Activated CD4-positive, alpha-beta T cell treated with anti-CD3 and anti-CD28 coated beads, Interleukin-2, amount 50 U/mL, for 24 hours (primary cell): Measurements from ENCODE around the gene CPNE1.
"Not testable (repeated sequence)": the region's sequence is repeated elsewhere in the genome, so short reads cannot be mapped to it uniquely, and the experiment has no call there.

Experiments used
- DNase-seq, 2 donors: peaks; one replicate each; pipeline ENCODE4 v3.0.0-alpha.2; 2020; ENCODE audit warnings: low read depth in 1 of 2, low spot score in 1 of 2

Gene CPNE1

DNA sequence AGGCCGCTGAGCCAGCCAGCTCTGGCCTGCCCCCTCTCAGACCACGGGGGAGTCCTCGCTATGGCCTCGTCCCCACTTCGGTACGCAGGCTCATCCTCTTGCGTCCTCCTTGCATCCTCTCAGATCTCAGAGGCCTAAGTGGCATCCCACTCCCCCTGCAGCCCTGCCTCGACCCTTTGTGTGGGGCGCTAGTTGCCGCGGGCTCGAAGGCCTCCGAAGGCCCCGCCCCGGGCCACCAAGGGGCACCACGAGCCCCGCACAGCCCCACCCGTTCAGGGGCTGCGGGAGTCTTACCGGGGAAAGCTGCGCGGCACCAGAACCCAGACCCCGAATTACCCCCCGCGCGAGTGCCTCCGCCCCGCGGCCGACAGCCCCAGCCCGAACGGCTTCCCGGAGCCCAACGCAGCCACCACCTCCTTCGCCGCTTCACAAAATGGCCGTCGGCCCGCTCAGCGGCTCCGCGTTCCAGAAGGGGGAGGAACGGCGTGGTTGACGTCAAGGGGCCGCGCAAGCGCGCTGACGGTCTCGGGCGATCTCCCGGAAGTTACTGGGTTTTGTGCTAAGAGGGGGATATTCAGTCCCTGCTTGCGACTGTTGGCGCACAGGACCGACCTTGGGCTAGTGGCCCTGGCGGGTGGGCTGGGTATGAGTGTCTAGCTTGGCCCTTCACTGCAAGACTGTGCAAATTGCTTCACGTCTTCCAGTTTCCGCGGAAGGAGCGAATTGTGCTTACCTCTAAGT lies at the start of gene CPNE1, which contains the start of gene RBM12:
CPNE1 (minus strand) TSS at position 435 of the 741 bp plus-strand sequence. CDS start 31,977 bp downstream, outside the sequence.
RBM12 (minus strand) TSS at position 435 of the 741 bp plus-strand sequence. CDS start 9,578 bp downstream, outside the sequence.
- peak; percentile 88 to 89 for DNase-seq

DNA sequence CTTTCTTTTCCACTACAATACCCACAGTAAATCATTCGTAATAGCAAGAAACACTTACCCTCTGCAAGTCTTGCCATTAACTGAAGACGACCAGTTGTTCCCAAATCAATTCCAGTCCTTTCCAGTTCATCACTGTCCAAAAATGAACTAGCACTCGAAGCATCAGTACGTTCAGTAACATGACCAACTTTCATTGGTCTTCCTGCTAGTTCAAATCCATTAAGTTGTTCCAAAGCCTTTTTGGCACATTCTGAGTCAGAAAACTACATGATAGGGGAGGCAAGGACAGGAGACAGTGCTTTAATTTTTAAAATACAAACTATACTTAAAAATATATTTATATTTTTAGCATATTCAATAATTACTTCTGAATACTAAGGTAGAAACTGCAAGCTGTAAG lies 49.4 kb upstream of the CPNE1 start:
- DNase-seq: no peak

DNA sequence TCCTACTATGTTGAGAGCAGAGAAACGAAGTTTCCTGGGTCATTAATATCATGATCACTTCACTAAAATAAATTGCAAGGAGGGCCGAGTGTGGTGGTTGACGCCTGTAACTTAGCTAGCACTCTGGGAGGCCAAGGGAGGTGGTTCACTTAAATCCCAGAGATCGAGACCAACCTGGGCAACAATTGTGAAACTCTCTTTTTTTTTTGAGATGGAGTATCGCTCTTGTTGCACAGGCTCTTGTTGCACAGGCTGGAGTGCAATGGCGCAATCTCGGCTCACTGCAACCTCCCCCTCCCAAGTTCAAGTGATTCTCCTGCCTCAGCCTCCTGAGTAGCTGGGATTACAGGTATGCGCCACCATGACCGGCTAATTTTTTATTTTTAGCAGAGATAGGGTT lies 48.4 kb upstream of the CPNE1 start:
- DNase-seq: not testable (repeated sequence)

DNA sequence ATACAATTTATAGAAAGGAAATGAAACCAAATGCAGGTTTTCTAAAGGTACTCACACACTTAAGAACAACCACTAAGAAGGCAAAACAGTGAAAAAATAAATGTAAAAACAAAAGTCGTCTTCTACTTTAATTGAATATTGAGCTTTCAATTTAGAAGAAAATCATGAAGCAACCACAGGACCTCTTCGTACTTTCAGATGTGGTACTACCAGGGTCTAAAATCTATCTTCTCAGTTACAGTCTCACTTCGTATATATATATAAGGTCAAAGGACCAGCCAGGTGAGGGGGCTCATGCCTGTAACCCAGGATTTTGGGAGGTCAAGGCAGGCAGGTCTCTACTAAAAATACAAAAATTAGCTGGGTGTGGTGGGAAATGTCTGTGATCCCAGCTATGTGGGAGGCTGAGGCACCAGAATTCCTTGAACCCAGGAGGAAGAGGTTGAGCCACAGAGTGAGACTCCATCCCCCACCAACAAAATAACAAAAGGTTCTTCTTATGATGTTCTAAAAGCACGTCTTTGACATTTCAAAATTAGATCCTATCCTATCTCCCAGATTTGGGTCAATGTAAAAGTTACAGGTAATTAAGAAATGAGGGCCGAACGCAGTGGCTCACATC lies 47.0 kb upstream of the CPNE1 start:
- DNase-seq: no peak

DNA sequence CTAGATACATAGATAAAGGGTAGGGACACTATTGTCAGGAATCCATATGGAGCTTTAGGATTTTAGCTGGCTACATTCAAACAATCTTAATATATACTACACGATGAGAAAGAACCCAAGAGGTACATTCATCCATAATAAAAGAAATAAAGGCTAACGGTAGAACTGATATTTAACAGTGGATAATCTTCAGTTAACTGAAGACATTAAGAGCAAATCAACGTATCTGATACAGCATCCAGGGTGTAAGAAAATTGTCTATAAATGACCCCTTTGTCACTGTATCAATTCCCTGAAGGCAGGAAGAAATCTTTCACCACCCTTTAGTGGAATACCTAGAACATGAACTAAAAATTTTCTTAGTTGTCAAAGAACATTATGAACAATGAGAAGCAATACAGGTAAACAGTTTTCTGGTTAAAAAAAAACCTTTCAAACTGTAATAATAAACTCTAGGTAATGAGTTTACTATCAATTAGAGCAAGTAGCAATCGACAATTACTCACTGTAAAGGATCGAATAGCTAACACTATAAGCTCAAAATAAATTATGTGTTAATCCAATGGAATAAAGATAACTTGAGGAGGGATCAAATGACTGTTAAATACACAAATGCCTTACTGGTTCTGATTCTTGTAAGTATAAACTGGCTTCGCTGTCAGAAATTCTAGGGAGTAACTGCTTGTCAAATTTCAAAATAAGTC lies 46.3 kb upstream of the CPNE1 start:
- no peak for DNase-seq

DNA sequence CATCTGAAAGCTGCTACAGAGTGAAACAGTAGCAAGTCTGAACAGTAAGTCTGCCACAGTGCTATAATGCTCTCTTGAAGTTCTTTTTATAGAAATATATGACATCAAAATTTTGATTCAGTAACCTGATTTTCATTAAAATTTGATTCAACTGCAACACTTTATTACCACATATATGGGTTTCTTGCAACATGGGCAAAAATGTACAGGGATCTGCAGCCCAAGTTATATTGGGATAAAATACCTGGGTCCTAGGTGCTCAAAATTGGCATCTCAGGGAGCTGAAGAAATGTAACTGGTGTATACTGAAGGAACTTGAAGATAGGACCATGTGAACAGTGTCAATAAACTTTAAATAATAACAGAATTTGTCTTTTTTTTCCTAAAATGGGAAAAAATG lies 45.3 kb upstream of the CPNE1 start:
- no peak for DNase-seq

DNA sequence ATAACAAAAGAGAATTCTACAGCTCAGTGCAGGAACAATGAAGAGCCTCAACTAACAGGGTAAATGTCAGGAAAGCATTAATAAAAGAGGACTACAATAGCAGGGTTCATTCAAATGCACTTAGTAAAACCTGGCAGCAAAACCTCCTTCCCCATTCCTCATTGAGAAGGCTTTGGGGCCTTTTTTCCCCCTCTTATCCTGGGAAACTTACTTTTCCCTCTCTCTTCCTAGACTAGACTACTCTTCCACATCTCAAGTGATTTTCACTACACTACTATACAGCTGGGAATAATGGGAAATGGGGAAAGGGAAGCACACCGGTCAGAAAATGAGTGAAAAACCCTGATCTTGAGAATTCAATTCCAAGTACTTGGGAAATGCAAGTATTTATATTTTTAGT lies 44.6 kb upstream of the CPNE1 start:
- DNase-seq: no peak

DNA sequence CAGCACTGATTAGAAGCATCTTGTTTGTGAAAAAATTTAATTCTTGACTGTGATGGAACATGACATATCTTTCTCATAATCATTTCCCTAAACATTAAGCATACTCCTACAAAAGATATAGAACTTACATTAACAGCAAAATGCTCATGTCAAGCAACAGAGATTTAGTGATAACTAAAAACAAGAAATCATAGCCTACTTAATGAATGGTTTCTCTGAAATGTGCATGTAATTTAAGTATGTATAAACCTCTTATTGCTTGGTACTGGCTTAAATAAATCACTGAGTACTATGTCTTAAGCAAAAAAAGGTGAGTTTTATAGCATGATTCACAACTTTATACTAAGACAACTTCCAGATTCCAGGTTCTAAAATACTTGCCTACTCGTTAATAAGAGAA lies 43.8 kb upstream of the CPNE1 start:
- DNase-seq: no peak

DNA sequence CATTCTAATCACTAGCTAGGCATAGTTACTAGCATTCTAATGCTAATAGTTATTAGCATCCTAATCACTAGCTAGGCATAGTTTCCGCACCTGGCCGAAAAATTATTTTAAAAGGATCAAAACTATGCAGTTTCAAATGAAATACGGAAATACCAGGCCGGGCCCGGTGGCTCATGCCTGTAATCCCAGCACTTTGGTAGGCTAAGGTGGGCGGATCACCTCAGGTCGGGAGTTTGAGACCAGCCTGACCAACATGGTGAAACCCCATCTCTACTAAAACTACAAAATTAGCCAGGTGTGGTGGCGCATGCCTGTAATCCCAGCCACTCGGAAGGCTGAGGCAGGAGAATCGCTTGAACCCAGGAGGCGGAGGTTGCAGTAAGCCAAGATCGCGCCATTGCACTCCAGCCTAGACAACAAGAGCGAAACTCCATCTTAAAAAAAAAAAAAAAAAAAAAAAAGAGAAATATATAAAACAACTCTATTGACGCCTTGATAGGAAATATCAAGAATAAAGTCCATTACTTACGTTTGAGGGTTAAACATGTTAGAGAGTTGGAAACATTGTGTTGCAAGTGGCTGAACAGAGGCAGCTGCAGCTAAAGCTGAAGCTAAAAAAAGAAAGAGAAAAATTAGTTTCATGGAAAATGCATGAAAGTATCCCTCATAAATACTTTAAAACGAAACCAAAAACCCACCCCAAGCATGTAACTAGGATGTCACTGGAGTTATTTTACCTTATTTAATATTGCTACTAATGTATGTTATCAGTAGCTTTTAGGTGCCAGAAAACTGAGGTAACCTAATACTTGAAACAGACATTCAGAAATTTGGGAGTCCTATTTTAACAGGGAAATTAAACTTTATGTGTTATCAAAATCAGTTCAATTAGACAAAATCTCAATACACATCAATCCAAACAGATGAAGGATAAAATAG lies 42.2 kb upstream of the CPNE1 start:
- DNase-seq: not testable (repeated sequence)

DNA sequence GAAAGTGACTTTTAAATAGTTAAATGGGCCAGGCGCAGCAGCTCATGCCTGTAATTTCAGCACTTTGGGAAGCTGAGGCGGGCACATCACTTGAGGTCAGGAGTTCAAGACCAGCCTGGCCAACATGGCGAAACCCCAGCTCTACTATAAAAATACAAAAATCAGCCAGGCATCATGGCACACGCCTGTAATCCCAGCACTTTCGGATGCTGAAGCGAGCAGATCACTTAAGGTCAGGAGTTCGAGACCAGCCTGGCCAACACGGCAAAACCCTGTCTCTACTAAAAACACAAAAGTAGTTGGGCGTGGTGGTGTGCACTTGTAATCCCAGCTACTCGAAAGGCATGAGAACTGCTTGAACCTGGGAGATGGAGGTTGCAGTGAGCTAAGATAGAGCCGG lies 41.2 kb upstream of the CPNE1 start:
- not testable (repeated sequence) for DNase-seq

DNA sequence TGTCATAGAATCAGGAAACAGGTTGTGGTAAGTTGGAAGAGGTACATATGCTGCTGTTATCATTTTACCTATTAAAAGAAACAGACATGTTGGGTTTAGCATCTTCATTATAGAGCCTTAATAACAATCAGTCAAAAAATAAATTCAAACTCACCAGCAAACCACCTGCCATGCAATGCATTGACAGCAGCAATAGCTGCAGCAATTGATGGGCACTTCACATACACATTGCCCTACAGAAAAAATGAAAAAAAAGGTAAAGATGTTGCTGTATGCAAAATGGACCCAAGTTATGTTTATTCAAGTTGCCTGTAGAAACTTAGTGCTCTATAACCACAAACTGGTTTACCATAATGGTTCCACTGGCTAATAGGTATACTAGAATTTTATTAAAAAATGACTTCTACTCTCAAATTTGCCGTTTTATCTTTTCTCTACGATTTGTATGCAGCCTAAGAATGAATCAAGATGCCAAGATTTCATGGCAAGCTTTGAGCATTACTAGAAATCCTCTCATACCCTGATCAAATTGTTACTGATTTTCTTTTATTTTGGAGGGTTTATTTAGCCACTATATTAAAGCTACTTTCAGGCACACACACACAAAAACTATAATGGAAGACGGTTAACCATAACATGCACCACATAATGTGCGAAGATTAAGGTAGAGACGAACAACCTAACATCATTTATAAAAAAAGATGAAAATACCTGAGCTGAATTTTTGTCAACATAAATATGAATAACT lies 40.0 kb upstream of the CPNE1 start:
- DNase-seq: no peak

DNA sequence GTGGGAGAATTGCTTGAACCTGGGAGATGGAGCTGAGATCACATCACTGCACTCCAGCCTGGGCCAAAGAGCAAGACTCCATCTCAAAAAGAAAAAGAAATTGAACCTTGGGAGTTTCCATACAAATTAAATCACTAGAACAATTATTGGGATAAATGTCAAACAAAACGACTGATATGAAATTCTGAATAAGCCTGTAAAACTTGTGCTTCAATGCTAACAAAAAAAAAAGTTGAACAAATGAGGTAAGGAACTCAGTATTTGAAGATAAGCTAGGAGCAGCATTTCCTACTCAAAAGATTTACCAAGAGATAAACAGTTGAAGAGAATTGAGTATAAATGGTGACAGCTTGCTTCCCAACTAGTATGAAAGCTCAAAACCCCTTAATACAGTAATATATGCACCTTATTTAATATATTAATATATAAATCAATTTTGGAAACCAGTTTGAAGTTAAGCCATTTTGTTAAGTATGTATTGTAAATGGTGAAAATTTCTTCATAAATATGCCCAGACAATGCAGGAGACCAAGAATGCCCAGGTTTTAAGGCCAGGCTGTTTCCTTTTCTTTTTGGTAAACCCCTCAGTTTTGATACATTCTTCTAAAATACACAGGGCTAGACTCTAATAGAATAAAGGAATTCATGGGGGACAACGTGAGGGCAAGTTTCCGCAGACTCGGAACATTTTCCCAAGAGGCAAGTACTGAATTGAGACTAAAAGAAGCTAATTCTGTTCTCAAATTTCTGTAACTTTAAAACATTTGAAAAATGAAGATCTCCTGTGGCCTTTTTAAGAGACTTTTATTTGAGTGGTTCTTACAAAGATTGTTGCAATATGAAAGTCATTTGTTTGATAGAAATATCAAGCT lies 38.4 kb upstream of the CPNE1 start:
- DNase-seq: no peak

DNA sequence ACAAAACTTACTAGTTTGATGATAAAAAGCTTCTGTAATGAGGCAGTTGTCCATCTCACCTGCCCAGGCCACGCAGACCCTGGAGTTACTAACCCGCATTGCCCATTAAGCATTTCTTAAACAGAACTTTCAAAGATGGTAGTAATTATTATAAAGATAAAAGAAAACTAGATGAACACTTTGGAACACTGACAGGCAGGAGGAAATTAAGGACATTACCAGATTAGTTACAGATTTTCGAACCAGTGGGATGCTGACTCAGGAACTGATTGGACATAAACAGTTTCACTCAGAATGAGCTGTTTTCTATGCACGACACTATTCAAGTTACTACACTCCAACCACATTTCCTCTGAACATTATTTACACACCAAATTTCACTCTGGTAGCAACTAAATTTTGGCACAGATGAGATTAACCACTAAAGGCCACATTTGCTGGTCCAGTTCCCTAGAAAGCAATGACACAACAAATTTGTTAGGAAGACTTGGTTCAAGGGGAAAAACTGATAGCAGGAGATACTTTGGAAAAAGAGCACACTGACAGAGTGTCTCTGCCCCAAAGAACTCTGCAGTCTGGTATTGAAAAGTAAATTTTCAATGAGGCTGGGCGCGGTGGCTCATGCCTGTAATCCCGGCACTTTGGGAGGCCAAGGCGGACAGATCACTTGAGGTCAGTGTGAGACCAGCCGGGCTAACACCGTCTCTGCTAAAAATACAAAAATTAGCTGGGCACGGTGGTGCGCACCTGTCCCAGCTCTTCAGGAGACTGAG lies 37.5 kb upstream of the CPNE1 start:
- DNase-seq: no peak

DNA sequence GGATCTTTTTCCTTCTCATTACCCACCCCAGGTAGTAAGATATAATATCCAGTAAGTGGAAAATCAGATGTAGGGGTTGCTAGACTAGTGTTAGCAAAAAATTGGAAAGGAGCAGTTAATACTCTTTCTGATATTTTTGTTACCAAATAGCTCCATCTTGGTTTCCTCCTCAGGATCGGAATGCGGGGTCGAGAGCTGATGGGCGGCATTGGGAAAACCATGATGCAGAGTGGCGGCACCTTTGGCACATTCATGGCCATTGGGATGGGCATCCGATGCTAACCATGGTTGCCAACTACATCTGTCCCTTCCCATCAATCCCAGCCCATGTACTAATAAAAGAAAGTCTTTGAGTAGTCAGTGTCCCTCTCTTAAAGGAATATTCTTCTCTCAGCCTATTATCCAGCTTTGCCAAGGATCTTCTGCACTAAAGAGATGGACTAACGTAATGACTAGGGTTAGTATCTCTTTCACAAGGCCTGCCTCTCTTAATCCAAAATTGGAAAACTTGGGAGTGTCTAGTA lies 36.0 kb upstream of the CPNE1 start:
- no peak for DNase-seq

DNA sequence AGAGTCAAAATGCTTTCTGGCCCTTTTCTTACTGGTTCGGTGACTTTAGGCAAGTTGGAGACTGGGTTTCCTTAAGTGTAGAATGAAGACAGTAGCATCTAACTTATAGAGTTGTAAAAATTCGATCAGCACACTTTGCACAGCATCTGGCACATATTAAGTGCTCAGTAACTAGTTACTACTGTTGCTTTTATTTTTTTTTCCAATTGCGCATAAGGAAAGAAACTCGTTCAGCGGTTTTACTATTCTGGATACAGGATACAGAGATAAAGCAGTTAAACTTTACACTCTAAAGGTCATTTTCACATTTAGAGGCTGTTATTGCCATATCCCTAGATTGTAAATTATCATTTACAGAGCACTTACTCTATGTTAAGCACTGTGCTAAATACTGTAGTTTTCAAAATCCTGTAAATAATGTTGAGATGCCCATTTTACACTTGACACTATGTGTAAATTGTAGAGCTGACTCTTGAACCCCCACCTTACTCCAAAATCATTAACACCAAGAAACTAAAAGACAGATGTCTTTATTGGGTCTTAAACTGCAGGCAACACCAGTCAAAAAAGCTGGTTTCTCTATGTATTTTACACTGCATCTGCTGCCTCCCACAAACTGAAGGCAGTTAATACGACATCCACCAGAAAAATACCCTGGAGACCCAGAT lies 35.4 kb upstream of the CPNE1 start:
- no peak for DNase-seq

DNA sequence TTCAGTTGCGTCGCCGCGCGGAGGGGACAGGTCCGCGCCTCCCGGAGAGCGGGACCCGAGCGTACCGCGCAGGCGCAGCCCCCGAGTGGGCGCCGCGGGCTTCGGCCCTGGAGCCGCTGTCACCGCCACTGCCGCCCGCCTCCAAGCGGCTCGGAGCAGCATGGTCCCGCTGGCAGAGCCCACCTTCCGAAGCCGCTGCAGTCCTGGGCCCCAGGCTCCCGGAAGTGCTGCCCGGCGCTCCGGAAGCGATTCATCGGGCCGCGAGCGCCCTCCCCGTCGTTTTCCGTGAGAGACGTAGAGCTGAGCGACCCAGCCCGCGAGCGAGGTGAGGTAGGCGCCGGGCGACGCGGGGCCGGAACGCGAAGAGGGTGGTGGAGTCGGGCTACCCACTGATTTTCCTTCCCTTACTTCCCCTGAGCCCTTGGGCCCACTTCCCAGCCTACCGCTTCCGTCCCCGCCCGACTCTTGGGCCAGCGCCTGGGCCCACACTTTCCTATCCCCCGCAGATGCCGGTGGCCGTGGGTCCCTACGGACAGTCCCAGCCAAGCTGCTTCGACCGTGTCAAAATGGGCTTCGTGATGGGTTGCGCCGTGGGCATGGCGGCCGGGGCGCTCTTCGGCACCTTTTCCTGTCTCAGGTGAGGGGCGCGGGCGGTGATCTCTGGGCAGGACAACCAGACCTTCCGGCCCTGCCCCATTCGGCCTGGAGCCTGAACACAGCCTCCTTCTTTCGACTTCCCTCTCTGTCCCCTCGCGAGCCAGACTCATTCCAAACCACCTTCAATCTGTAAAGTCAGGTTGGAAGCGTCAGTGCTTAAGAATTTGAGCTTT lies 34.6 kb upstream of the CPNE1 start, which contains the start of the genes NFS1 and ROMO1:
NFS1 (minus strand) TSS at position 226 of the 830 bp plus-strand sequence; CDS start at position 162, 64 bp downstream.
ROMO1 (plus strand) TSS at position 279 of the 830 bp plus-strand sequence; CDS start at position 507, 228 bp downstream.
- peak; percentile 71 to 78 for DNase-seq
